Stimulated activated CD4-positive, alpha-beta T cell treated with anti-CD3 and anti-CD28 coated beads, TNF-alpha, amount 100 ng/mL, for 24 hours (primary cell): Measurements from ENCODE around the gene ADAMTS2.

Experiments used
- DNase-seq, 3 experiments: peaks; one replicate each; pipeline ENCODE4 v3.0.0-alpha.2; 2020; ENCODE audit warnings: low read depth in 3 of 3

The ADAMTS2 gene

DNA sequence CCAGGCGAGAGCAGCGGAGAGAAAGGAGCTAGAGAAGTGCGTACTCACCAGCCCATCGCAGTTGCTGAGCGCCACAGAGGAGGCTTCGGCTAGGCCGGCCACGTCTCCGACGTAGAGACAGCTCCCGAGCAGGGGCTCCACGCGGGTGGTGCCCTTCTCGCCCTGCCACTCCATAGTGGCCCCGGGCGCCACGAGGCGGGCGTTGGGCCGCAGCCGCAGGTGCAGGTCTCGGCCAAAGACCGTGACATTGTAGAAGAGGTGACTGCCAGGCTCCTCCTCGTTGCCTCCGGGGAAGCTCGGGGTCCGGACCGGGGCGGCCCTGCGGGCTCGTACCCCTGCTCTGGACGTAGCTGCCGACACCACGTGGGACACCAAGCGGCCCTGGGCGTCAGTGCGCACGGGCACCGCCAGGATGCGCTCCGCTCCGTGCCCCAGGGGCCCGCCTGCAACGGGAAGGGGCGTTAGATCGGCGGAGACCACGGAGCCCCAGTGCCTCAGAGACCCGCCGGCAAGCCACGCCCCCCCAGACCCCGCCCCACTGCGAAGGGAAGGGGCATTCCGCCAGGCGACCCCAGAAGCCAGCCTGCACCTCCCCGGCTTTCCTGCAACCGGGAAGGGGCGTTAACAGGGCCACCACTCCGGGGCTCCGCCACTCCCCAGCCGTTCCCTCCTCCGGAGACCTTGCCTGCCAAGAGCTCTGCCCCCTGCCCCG lies 1.4 kb downstream of the ADAMTS2 start:
- DNase-seq: no peak

DNA sequence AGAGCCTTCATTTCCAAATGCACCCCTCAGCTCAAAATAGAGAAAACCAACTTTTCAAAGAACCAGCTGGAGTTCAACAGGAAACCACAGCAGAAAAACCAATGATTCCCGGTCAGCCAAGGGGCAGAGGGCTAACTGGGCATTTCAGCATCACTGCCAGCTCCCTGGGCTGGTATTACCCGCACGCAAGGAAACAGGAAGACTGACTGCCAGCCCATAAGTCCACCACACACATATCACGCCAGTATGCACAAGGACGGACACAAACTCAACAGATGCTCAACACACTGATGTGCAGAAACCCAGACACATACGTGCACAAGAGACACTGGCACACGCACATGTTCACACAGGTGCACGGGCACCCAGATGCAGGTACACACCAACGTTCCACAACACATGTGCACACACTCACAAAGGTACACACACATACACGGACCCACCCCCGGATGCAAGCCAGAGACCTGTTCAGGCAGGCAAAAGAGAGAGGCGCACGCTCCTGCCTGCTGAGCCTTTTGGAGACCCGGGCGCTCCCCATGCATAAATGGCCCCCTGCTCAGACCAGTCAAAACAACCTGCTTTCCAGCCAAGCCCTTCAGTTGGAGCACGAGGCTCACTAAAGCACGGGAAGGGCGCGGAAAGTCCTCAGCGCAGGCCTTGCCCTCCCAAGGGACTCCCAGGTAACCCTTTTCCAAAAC lies 2.1 kb downstream of the ADAMTS2 start:
- DNase-seq: no peak

DNA sequence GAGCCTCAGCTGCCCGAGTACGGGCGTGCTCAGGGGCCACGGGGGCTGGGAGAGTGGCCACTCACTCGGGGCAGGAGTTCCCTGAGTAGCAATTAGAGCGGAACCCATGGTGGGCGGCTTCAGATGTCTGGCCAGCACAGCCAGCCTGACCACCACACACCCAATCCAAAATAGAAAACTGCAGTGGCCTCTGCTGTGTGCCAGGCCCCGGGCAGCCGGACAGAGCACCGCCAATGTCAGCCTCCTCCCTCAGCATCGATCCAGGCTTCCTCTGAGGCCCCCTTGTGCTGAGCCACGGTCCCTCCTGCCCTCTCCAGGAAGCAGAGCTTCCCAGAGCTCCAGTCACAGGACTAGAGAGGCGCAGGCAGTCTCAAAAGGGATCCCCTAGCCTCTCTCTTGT lies 2.7 kb downstream of the ADAMTS2 start:
- no peak for DNase-seq

DNA sequence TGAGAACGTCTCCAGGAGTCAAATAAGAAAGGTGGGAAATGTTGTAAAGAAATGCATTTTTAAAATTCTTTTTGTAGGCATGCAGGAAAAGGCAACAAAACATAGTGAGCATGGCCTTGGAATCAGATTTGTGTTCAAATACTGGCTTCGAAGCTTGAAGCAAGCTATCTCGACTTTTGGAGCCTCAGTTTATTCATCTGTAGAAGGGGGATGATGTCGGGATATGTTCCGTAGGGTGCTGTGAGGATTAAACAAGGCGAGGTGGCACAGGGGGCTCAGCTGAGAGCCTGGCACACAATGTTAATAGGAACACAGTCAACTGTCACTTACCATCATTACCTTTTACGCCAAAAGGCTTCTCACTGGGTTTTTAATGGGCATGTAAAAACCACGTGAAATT lies 4.8 kb downstream of the ADAMTS2 start:
- no peak for DNase-seq

DNA sequence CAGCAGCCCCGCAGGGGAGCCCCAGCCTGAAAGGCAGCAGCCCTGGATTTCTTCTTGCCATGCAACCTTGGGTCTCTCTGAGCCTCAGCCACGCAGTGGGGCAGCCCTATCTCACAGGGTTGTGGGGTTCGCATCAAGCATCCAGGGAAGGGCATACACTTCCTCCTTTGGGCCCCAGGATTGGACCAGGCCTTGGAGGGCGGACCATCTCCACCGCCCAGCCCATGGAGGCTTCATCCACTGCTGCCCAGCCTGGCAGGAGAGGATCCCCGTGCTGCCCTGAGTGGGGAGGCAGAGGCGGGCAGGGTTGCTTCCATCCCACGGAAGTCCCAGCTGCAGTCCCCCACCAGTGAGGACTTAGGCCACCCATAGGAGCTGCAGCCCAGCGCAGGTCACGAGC lies 5.3 kb downstream of the ADAMTS2 start:
- no peak for DNase-seq

DNA sequence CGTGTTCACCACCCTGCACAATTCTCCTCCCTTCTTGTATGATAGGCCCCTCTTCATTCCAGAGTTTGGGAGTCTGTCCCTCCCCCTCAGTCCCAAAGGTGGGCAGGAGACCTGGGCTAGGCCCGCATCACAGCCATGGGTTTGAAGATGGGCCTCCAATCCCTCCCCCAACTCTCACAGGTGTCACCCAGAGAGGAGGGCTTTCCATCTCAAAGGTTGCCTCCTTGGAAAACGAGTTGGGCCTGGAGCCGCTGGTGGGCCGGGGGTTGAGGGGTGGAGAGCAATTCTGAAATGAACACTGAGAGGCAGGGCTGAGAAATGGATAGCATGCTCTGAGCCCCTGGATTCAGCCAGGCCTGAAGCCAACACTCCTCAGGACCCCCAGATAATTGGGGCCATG lies 6.2 kb downstream of the ADAMTS2 start:
- DNase-seq: no peak

DNA sequence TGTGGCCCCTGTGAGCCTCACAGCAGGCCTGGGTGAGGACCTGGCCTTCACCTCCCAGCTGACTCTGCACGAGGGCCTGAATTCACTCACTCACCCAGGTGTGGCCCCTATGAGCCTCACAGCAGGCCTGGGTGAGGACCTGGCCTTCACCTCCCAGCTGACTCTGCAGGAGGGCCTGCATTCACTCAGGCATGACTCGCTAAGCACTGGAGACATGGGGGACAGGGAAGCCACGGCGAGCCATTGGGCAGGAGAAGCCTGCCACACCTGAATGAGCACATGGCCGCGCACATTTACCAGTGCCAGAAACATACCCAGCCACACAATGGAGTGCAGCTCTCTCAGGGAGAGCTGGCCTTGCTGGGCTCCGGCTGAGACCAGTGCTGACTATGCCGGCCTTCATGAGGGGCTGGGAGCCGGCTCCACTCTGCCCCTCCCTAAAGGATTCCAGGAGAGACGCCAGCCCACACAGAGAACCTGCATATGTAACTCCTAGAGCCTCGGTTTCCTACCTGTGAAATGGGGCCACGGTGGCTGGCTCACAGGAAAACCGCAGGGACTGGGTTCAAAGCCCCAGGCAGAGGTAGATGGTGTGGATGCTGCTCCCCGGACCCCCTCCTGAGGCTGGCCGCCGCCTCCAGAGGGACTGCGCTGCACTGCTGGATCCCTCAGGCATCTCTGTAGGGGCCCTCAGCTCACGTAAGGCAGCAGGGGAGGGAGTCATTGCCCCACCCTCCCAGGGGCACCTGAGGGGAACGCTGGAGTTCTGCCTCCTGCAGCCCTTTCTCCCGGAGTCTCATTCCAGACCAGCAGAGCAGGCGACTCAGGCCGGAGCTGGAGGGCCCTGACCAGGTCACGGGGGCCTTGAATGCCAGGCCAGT lies 7.2 kb downstream of the ADAMTS2 start:
- no peak for DNase-seq

DNA sequence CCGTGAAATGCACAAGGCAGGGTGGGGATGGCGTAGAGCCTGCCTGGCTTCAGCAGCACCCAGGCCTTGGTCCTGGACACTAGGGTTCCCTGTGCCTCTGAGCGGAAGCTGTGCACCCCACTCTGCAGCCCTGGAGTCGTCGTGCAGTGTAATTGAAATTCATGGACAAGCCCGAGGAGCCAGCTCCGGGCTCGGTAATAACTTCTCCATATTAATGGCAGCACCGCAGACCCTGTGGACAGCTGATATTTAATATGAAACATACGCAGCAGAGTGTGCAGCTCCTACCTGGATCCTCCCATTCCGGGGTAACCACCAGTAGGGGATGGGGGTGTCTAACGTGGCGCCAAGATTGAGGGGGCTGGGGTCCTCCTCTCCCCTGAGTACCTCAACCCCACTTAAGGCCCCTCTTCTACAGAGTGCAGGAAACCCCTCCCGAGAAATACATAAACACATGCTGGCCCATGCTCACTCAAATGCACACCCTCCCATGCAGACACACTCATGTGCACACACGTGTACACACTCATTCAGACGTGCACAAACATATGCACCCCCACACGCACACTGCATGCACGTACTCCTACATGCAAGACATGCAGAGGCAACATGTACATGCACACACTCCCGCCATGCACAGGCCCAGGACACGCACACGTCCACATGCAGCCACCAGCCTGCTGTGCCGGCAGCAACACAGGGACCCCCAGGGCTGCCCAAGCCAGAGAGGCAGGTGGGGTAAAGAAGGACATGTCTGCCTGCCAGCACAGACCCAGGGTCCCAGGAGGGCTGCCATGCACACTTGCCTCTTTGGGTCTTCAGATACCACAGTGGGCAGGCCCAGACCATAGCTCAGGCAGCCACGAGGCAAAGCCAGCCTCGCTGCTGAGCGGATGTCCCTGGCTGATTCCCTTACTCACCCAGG lies 8.1 kb downstream of the ADAMTS2 start:
- DNase-seq: no peak

DNA sequence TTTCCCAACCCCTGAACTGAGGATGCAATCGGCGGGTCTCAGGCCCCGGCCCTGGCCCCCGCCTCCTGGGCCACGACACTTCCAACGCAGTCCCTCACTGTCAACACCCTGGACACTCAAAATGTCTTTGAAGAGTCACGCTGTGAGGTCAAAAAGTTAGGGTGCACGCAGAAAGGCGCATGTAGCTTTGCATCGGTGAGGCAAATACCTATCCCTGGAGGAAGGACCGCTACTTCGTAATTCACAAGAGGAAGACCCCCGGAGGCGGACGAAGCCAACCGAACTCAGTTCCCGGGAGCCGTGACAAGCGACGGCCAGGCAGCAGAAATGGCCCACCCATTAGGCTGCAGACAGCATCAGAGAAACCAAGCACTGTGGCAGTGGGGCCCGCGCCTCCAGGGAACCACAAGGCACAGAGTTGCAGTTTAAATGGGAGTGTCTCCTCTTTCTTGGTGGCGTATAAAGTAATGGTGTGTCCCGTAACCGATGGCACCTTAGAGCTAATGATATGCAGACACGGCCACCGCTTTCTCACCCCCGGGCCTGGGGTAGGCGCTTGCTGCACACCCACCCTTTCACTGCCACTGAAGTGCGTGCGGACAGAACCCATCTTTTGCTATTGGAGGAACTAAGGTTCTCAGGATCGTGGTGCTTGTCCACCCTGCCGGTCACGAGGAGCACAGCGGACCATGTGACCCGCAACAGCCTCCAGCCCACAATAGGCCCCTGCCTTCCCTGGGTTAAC lies 9.0 kb downstream of the ADAMTS2 start:
- DNase-seq: no peak

DNA sequence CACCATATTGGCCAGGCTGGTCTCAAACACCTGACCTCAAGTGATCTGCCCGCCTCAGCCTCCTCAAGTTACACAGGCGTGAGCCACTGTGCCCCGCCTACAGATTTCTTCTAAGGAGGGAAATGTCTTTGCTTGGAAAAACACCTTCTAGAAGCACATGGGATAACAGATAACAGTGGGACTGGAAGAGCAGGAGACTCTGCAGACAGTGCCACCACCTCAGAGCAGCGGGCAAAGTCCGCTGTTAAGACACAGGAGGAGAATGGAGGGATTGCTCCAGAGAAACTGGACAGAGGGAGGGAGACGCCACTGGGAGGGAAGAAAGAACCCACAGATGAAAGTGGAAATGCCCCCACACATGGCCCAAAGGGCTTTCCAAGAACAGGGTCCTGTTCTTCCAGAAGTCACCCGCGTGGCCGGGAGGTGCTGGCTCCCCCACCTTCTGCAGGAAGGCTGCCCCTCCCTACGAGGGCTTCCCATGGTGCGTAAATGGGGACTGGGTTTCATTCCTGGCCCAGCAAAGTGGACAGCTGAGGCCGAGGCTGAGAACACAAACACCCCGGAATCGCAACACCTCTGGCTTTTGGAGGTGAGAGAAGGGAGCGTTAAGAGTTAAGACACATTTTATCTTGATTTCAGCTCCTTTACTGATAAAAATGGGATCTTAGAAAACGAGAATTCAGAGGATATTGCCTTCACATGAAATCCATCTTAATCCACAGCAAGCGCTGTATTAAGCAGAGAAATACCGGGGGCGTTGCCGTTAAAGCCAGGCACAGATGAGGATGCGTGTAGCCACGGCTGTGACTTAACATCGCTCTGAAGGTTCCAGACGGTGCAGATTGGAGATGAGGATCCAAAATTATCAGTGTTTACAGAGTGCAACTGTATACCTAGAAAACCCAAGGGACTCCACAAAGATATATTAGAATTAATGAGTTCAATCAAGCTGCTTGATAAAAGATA lies 11.2 kb downstream of the ADAMTS2 start:
- DNase-seq: no peak

DNA sequence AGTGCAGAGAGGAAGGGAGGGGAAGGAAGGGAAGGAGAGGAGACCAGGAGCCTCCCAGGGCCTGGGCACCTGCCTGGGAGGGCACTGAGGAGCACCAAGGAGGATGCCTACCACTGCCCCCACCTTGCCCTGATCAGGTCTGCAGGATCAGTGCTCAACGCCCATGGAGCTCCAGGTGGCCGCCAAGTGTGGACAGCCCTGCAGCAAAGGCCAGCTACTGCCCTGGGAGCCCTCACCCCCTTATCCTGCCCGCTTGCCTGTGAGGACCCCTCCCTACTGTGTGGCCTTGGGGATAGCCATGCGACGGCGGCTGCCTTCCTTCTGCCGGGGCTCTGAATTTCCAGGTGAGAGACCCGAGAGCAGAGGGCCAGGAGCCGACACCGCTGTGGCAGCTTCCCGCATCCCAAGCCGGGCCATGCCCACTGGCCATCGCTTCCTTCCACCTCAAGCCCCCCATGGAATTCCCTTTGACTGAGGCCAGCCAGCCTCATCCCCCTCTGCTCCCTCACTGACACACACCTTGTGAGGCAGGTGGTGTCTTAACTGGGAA lies 12.4 kb downstream of the ADAMTS2 start:
- no peak for DNase-seq

DNA sequence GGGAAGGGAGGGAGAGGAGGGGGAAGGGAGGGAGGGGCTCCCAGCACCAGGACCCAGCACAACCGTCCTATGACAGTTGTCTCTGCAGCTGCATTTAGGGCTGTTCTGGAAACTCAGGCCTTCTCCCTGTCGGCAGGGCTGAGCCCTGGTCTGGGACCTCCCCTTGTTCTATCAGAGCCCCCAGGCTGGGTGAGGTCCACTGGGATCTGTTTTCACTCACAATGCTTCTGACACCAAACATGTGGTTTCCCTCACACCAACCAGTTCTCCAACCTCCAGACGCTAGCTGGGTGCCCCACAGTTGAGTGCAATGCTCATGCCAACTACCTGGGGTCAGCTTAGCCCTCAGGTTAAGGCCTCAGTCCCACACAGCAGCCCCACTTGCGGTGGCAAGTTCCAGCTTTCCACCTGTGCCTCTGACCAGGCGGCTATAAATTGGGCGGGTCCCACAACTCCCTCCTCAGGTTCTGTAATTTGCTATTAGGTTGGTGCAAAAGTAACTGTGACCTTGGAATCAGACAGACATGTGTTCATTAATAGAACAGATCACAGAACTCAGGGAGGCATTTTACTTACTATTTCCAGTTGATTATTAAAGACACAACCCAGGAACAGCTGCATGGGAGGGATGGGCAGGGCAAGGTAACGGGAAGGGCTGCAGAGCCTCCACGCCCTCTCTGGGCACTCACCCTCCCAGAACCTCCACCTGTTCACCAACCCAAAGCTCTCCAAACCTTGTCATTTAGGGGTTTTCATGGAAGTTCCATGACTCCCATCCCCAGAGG lies 13.5 kb downstream of the ADAMTS2 start:
- no peak for DNase-seq

DNA sequence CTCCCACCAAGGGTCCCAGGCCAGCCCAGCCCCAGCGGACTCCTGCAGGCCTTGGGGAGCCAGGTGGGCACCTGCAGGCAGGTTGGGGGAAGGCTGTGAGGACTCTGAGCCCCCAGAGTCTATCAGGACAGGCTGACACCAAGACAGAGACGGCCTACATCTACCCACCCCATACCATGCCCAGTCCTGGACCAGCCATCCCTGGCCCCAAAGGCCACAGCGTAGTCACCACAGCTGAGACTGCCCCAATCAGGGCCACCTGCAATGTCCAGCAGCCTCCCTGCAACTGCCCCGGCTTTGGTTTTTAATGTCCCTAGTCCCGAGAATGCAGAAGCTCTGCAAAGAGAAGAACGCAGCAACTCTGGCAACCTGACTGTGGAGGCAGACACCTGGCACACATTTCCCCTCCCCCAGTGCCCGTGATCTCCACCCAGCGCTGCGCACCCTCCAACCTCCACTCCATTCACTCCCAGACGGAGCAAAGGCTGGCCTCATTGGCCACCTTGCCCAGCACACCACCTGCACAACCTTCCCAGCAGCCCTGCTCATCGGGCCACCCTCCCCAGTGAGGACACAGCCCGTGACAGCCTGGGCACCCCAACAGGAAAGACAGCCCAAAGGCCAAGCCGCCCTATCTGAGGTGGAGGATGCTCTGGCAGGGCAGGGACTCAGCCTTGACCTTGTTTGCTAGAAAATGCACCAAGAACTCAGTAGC lies 14.9 kb downstream of the ADAMTS2 start:
- DNase-seq: no peak

DNA sequence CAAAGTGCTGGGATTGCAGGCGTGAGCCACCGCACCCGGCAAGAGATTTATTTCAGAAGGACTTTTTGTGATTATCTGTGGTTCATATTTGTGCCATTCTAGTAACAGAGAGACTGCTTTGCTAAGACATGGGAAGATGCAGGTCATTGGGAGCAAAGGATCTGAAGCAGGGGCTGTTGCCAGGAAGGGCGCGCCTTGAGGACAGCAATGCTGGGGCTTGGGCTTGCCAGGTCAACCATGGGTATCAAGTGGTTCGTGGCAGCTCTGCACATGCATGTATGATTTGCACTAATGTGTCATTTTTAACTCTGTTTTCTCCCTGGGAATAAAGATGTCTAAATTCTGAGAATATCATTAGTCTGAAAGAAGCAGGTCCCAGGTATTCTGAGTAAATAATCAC lies 17.0 kb downstream of the ADAMTS2 start:
- DNase-seq: no peak

DNA sequence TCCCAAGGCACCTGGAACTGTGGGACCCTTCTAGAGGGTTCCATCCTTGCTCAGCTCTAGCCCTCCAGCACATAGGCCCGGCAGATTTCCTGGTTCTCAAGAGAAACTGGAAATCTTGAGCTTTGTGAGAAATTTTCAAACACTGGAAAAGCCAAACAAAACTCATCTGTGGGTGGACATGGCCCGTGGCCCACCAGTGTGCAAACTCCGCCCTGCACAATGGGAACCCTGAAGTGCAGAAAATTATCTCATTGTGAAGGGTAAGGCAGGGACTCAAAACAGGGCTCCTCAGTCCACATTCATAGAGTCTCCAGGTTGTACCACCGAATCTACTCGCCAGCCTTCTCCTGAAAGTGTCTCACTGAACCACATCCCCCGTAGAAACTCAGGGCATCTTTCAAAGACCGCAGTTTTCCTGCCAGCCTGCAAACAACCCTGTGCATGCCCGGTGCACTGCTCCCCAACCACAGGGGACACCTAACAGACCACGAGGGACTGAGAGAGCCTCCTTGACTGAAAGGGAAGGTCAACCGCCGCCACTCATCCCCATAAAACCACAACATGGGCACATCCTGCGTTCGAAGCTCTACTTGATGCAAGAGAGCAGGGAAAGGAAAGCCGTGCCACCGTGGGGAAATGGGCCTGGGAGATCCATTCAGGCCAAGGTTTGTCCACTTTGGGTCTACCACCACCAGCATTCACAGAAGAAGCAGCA lies 18.1 kb downstream of the ADAMTS2 start:
- DNase-seq: no peak

DNA sequence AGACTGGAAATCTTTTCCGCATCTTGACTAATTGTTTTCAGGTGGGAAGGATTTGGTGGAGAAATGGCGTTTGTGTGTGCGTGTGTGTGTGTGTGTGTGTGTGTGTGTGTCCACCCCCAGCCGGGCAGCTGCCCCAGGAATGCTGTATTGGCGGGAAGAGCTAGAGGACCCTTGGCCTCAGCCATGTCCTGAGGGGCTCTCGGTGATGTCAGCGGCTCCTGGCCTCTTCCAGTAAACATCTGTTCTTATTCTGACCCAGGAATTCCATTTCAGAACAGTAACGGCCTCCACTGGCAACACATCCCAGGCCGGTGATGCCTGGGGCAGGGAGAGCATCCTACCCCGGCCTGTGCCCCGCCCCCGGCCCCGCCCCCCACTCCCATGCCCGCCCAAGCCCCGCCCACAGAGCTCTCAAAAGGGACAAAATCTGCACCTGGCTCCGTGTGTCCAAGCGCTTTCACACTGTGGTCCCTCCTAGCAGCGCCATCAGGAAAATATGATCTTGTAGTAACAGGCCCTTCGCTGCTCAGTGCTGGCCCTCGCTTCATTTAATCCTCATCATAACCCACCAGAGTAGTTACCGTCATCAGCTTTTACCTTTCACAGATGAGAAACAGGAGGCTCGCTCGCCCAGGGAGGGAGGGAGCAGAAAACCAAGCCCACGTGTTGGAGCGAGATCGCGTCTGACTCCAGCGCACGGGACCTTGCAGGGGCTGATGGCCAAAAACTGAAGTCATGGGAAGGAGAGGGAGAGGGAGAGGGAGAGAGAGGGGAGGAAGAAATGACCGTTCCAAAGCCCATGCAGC lies 18.9 kb downstream of the ADAMTS2 start:
- no peak for DNase-seq
